HG03025 (cell line): Measurements from ENCODE around the gene GPR42.
"Not testable (repeated sequence)": the region's sequence is repeated elsewhere in the genome, so short reads cannot be mapped to it uniquely, and the experiment has no call there.

Experiments
- ATAC-seq: cut with Tn5 transposase; IDR thresholded peaks from one replicate; pipeline ENCODE4 v1.9.1; 2021; ENCODE audit warnings: mild to moderate bottlenecking, moderate library complexity; ENCODE audit not compliant: unreplicated experiment, low FRiP score

The GPR42 gene

GRCh38 chr19:35346193-35347052 is 24.4 kb upstream of the GPR42 start:
- ATAC-seq, result no peak

- ATAC-seq, result peak; percentile 50
Measured at GRCh38 chr19:35347171-35347929, 23.5 kb upstream of the GPR42 start, which contains the start of gene FFAR1. TSS of gene FFAR1 (plus strand) at chr19:35347902. CDS start at chr19:35351552, 3,650 bp downstream.

- no peak for ATAC-seq
Measured at GRCh38 chr19:35347930-35348298, 23.0 kb upstream of the GPR42 start.

GRCh38 chr19:35348911-35349611 is 21.8 kb upstream of the GPR42 start:
- no peak for ATAC-seq

GRCh38 chr19:35349614-35350521 is 21.0 kb upstream of the GPR42 start:
- ATAC-seq, result no peak

GRCh38 chr19:35350591-35350990 is 20.3 kb upstream of the GPR42 start:
- no peak for ATAC-seq

- ATAC-seq, result no peak
Measured at GRCh38 chr19:35351411-35352176, 19.3 kb upstream of the GPR42 start.

GRCh38 chr19:35352177-35352447 is 18.8 kb upstream of the GPR42 start:
- ATAC-seq, result no peak

- ATAC-seq, result no peak
Measured at GRCh38 chr19:35352448-35353304, 18.2 kb upstream of the GPR42 start.

GRCh38 chr19:35353635-35354034 is 17.2 kb upstream of the GPR42 start:
- no peak for ATAC-seq

- no peak for ATAC-seq
Measured at GRCh38 chr19:35354898-35355297, 16.0 kb upstream of the GPR42 start.

GRCh38 chr19:35355791-35356460 is 14.9 kb upstream of the GPR42 start:
- ATAC-seq, result no peak

GRCh38 chr19:35357867-35358573 is 12.8 kb upstream of the GPR42 start, which contains the start of gene FFAR3:
TSS of gene FFAR3 (plus strand) at chr19:35358460. CDS start at chr19:35358891, 431 bp downstream.
- ATAC-seq, result no peak

- ATAC-seq, result not testable (repeated sequence)
Measured at GRCh38 chr19:35358834-35359233, 12.0 kb upstream of the GPR42 start.

GRCh38 chr19:35359395-35359794 is 11.5 kb upstream of the GPR42 start:
- ATAC-seq, result not testable (repeated sequence)

- not testable (repeated sequence) for ATAC-seq
Measured at GRCh38 chr19:35360081-35360480, 10.8 kb upstream of the GPR42 start.

- no peak for ATAC-seq
Measured at GRCh38 chr19:35360880-35361420, 9.9 kb upstream of the GPR42 start.
